Uterus (tissue), 4 donors: ENCODE data around the gene NRXN3. TPM values are rescaled to one million over a fixed set of nuclear protein-coding genes. Genes with fewer than 3 reads are reported as not detected.

Source experiments
- DNase-seq, 2 donors: peaks; one replicate each; pipeline ENCODE4 v3.0.0-alpha.2; 2019 to 2020
- H3K27ac ChIP-seq, 2 donors: fragments of 200-600 bp; sonication (generic); 1 replicate in 1 of 2; 2 replicates in 1 of 2; pipeline ENCODE4 v1.5.1; 2016 to 2018
- H3K27me3 ChIP-seq, 2 donors: fragments of 200-600 bp; sonication (generic); one replicate each; pipeline ENCODE4 v1.5.1; 2018 to 2019; ENCODE audit warnings: control low read depth in 1 of 2
- H3K36me3 ChIP-seq, 2 donors: fragments of 200-600 bp; sonication (generic); one replicate each; pipeline ENCODE4 v1.5.1; 2019; ENCODE audit warnings: control low read depth in 1 of 2
- H3K4me1 ChIP-seq, 2 donors: fragments of 200-600 bp; sonication (generic); one replicate each; pipeline ENCODE4 v1.5.1; 2018 to 2019; ENCODE audit warnings: control low read depth in 1 of 2
- H3K4me3 ChIP-seq, 2 donors: fragments of 200-600 bp; sonication (generic); 1 replicate in 1 of 2; 2 replicates in 1 of 2; pipeline ENCODE4 v1.5.1; 2018 to 2019; ENCODE audit warnings: mild to moderate bottlenecking in 1 of 2
- H3K9me3 ChIP-seq, 2 donors: fragments of 200-600 bp; sonication (generic); one replicate each; pipeline ENCODE4 v1.5.1; 2019; ENCODE audit warnings: control low read depth in 1 of 2
- POLR2A ChIP-seq, 2 donors: fragments of 450-650 bp; IDR thresholded peaks; one replicate each; pipeline ENCODE4 v1.6.1; 2016; ENCODE audit warnings: antibody characterized with exemption in 2 of 2, mild to moderate bottlenecking in 1 of 2, moderate library complexity in 1 of 2
- intact Hi-C: fragments of 100-400 bp; cut with DNase I; formaldehyde crosslinking; loops from one replicate; pipeline ENCODE4 v1.15.1; 2023; ENCODE audit warnings: low total_unique reads
- total RNA-seq, 4 donors: library from RNA; depleted of rRNA in 3 of 4; stranded (reverse); fragments of >200 nt in 3 of 4; gene quantifications; one replicate each; pipeline versions ENCODE4 v1.1.0 to v1.2.4, GENCODE V29; 2014 to 2023
- TF ChIP-seq, protein P1 (sequence below), 4 experiments: fragments of 200-600 bp in 2 of 4; fragments of 450-650 bp in 2 of 4; sonication (generic) in 2 of 4; IDR thresholded peaks; one replicate each; pipeline ENCODE4 v1.5.1; 2016 to 2019; ENCODE audit warnings: antibody characterized with exemption in 4 of 4, mild to moderate bottlenecking in 2 of 4, moderate library complexity in 1 of 4
- donor health status: DM: yes; HTN: yes; CAD: no.

The NRXN3 gene
- total RNA-seq, 4 donors from 2014 or later: 2.9 to 17.0 (median 4.4) TPM

DNA sequence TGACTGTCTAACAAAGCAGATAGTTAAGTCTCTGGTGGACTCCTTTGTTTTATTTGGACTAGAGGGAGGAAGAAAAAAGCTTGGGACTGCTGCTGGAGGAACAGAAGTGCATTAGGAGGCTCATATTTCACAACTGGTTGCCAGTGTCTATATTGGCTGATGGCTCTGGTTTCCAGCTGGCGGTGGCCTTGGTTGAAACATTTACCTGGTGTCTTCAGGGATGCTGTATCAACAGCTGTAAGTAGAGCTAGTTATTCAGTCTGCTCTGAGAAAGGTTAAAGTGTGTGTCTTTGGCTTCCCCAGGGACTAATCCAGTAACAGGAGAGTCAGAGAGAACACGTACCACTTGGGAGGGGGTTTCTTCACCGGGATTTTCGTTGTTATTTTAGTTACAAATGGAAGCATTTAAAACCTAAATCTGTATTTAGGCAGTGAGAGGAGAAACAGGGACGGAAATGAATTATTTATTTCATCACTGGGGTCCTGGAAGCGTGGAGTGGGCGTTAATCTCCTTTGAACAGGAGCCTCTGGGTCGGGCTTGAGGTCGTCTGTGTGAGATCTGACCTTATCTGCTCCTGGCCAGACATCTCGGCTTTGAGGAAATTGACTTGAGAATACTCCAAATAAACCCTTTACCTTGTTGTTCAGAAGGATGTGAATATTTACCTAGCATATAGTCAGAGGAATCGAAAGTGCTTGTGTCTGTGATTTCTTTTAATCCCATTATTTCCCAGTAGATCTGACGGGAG, 149.9 kb downstream of the NRXN3 start:
- Histone ChIP-seq H3K27me3 (no peaks in the 10 kb centered on the region), H3K4me3 (no peak overlapping the region), H3K9me3 (no peaks in the 10 kb centered on the region), H3K4me1 (no peaks in the 10 kb centered on the region), H3K36me3 (no peaks in the 10 kb centered on the region), H3K27ac (no peak overlapping the region)
- intact Hi-C loops: no loop called here
- TF ChIP-seq, protein P1, sequence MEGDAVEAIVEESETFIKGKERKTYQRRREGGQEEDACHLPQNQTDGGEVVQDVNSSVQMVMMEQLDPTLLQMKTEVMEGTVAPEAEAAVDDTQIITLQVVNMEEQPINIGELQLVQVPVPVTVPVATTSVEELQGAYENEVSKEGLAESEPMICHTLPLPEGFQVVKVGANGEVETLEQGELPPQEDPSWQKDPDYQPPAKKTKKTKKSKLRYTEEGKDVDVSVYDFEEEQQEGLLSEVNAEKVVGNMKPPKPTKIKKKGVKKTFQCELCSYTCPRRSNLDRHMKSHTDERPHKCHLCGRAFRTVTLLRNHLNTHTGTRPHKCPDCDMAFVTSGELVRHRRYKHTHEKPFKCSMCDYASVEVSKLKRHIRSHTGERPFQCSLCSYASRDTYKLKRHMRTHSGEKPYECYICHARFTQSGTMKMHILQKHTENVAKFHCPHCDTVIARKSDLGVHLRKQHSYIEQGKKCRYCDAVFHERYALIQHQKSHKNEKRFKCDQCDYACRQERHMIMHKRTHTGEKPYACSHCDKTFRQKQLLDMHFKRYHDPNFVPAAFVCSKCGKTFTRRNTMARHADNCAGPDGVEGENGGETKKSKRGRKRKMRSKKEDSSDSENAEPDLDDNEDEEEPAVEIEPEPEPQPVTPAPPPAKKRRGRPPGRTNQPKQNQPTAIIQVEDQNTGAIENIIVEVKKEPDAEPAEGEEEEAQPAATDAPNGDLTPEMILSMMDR (IDR thresholded peaks at IDR 0.05): no peak
- TF ChIP-seq POLR2A (IDR thresholded peaks at IDR 0.05): no peak
- DNase-seq: no peak

DNA sequence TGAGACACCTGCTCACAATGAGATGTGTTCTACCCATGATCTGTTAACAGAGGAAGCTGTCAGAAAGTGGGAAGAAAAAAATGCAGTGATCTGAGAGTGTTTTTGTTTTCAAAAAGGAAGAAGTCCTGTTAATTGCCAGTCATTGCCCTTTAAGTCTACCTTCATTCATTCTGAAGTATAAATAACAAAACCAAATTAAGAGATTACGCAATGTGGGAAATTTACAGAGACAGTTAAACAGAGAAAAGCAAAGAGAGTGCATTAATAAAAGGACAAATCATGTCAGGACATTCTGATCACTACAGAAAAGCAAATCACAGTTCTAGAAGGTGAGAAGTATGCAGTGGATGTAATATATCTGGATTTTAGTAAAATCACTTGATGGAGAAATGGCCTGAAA, 154.2 kb downstream of the NRXN3 start:
- H3K9me3 ChIP-seq: no peaks in the 10 kb centered on the region
- no peak overlapping the region for H3K4me3 ChIP-seq
- H3K4me1 ChIP-seq: no peaks in the 10 kb centered on the region
- intact Hi-C loops: no loop called here
- DNase-seq: no peak
- no peak overlapping the region for H3K27ac ChIP-seq
- no peaks in the 10 kb centered on the region for H3K36me3 ChIP-seq
- no peak for TF ChIP-seq POLR2A (IDR thresholded peaks at IDR 0.05)
- TF ChIP-seq, protein P1 (IDR thresholded peaks at IDR 0.05): no peak
- H3K27me3 ChIP-seq: no peaks in the 10 kb centered on the region

DNA sequence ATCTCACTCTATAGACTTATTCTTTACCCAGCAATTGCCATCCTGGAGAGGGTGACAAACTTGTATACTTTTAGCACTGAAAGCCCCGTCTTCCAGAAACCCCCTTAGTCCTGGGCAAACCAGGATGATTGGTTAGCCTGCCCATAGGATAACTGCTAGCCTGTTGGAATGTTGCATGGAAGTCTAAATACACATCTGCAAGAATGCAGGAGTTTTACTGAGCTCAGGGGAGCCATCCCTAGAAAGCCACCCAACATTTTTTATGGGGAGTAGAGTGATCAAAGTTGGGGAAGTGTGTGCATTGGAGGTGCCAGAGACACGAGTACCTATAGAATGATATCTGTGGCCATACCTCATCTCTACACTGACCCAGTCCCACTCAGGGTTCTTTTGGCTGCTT, 155.7 kb downstream of the NRXN3 start:
- Histone ChIP-seq H3K27me3 (no peaks in the 10 kb centered on the region), H3K9me3 (no peaks in the 10 kb centered on the region), H3K4me3 (no peak overlapping the region), H3K36me3 (no peaks in the 10 kb centered on the region), H3K4me1 (no peaks in the 10 kb centered on the region), H3K27ac (no peak overlapping the region)
- TF ChIP-seq POLR2A (IDR thresholded peaks at IDR 0.05): no peak
- TF ChIP-seq, protein P1 (IDR thresholded peaks at IDR 0.05): no peak
- no peak for DNase-seq
- intact Hi-C loops: no loop called here

DNA sequence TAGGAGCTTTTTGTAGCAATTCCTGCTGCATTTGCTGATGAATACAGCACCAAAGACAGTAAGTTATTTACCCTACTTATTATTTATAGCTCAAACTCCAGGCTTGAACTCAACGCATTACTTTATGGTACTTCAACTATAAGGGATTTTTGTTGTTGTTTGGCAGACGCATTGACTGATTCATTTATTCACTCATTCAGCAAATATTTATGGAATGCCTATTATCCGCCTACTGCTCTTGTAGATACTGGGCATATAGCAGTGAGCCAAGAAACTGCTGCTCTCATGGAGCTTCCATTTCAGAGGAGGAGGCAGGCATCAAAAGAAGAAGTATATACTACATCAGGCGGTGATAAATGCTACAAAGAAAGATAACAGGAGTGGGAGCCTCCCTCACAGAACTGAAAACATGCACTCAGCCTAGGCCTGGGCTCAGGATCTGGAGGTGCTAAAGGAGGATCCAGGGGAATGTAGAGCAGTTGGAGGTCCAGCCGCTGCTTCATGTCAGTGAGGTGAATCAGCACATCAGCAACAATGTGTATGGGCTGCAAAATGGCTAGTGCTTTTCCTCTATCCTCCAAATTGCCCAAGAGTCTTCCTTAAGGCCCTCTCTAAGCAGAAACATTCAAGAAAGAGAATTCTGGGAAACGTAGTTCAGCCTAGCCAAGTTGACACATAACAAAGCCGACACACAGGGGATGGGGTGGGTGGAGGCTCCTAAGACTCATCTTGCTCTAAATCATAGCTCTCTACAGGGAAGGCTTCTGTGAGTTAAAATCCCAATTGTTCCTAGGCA, 157.5 kb downstream of the NRXN3 start:
- Histone ChIP-seq H3K27ac (no peak overlapping the region), H3K36me3 (no peaks in the 10 kb centered on the region), H3K4me1 (no peaks in the 10 kb centered on the region), H3K4me3 (no peak overlapping the region), H3K9me3 (no peaks in the 10 kb centered on the region), H3K27me3 (no peaks in the 10 kb centered on the region)
- DNase-seq: no peak
- no peak for TF ChIP-seq POLR2A (IDR thresholded peaks at IDR 0.05)
- TF ChIP-seq, protein P1 (IDR thresholded peaks at IDR 0.05): no peak
- intact Hi-C loops: no loop called here

DNA sequence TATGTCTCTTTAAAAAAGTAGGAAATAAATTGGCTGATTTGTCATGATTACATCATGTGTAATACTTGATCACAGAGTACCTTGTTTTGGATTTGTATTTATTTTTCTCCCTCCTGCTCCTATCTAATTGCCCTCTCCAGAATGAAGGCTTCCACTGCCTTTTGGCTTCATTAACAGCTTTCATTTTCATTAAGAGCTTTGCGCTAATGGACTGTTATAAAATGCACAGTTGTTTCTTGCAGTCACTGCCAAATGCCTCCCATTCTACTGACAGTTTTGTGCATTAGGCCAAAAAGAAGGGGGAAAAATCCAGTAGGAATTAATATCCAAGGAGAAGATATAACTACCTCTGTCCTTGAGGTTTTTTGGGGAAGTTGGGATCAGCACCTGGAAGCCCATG, 159.2 kb downstream of the NRXN3 start:
- intact Hi-C loops: no loop called here
- no peaks in the 10 kb centered on the region for H3K9me3 ChIP-seq
- no peak overlapping the region for H3K4me3 ChIP-seq
- H3K36me3 ChIP-seq: no peaks in the 10 kb centered on the region
- no peak for TF ChIP-seq POLR2A (IDR thresholded peaks at IDR 0.05)
- TF ChIP-seq, protein P1 (IDR thresholded peaks at IDR 0.05): no peak
- H3K27me3 ChIP-seq: no peaks in the 10 kb centered on the region
- no peak for DNase-seq
- H3K27ac ChIP-seq: no peak overlapping the region
- no peaks in the 10 kb centered on the region for H3K4me1 ChIP-seq
